ENCODE measurements around the gene SMYD3. TPM values are rescaled to one million over a fixed set of nuclear protein-coding genes. Genes with fewer than 3 reads are reported as not detected.

Gene SMYD3
- total RNA-seq, 6 experiments from 2014 or later, result 6.3 to 10.0 (median 6.6) TPM

DNA sequence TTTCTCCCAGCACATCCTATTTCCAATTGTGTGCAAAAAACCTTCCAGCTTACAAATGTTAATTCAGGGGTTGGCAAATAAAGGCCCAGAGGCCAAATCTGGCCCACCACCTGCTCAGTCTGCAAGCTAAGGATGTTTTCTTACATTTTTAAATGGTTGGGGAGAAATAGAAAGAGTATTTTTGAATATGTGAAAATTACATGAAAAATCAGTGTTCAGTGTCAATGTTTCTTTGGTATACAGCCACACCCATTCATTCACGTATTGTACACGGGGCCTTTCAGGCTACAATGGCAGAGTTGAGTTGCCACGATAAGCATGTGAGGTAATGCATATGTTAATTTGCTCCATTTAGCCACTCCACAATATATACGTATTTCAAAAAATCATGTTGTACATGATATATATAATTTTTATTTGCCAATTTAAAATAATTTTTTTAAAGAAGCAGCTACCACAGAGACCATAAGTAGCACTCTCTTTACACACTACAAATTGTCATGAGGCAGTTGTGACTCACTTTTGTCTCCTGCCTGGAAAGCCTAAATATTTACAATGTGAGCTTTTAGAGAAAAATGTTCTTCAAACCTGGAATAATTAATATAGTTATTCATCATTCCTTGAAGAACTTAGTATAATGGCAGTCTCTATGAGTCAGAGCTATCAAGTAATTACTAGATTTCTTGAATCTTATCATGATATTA is 189.6 kb downstream of the SMYD3 start:
- Histone ChIP-seq H3K27ac (no peak overlapping the region), H3K4me1 (no peaks in the 10 kb centered on the region), H3K4me3 (no peak overlapping the region), H3K36me3 (no peaks in the 10 kb centered on the region), H3K27me3 (no peaks in the 10 kb centered on the region), H3K9me3 (no peaks in the 10 kb centered on the region)
- intact Hi-C loops (cut with DNase I), result no loop called here
- ATAC-seq (no peak), DNase-seq (no peak)
- WGBS (ENCODE audit: insufficient coverage, low coverage, low lambda C conversion rate, missing lambda C conversion rate), result 98% methylated on average over 4 of the region's 4 CpGs
- no peak for TF ChIP-seq POLR2A (IDR thresholded peaks at IDR 0.05)
- TF ChIP-seq, protein P1, sequence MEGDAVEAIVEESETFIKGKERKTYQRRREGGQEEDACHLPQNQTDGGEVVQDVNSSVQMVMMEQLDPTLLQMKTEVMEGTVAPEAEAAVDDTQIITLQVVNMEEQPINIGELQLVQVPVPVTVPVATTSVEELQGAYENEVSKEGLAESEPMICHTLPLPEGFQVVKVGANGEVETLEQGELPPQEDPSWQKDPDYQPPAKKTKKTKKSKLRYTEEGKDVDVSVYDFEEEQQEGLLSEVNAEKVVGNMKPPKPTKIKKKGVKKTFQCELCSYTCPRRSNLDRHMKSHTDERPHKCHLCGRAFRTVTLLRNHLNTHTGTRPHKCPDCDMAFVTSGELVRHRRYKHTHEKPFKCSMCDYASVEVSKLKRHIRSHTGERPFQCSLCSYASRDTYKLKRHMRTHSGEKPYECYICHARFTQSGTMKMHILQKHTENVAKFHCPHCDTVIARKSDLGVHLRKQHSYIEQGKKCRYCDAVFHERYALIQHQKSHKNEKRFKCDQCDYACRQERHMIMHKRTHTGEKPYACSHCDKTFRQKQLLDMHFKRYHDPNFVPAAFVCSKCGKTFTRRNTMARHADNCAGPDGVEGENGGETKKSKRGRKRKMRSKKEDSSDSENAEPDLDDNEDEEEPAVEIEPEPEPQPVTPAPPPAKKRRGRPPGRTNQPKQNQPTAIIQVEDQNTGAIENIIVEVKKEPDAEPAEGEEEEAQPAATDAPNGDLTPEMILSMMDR (IDR thresholded peaks at IDR 0.05), result no peak

GRCh38 chr1:246311461-246311860 is 195.6 kb downstream of the SMYD3 start:
- TF ChIP-seq, protein P1 (IDR thresholded peaks at IDR 0.05), result no peak
- TF ChIP-seq POLR2A (IDR thresholded peaks at IDR 0.05), result no peak
- 97% methylated on average over 13 of the region's 13 CpGs for WGBS (ENCODE audit: insufficient coverage, low coverage, low lambda C conversion rate, missing lambda C conversion rate)
- no peaks in the 10 kb centered on the region for H3K9me3 ChIP-seq
- no peaks in the 10 kb centered on the region for H3K36me3 ChIP-seq
- DNase-seq (no peak), ATAC-seq (no peak)
- no peaks in the 10 kb centered on the region for H3K4me1 ChIP-seq
- intact Hi-C loops (cut with DNase I), result no loop called here
- no peak overlapping the region for H3K27ac ChIP-seq
- H3K4me3 ChIP-seq, result no peak overlapping the region
- no peaks in the 10 kb centered on the region for H3K27me3 ChIP-seq

DNA sequence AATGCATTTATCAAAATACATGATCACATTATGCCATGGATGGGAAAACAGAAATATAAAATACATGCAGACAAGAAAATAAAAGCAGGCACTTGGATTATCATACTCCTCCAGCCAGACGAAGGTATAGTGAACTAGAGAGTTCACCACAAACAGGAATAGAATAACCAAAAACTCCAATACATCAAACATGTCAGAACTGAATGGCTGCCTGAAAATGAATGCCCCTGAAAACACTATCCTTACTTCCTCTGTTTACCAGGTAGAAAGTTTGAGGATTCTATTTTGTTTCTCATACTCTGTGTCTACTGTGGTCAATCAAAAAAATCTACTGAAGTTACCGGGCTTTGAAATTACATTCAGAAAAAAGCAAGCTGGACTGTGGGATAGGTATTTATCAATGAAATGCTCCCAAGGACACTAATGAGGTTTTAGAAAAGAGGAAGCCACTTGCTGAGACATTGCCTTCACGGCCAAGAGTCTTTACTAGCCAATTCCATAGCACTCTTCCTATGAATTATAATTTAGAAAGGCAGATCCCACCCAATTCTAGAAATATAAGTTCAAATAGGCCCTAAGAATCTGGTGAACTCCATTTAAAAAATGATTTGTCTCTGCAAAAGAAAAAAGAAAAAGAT is 197.7 kb downstream of the SMYD3 start:
- ATAC-seq (no peak), DNase-seq (no peak)
- Histone ChIP-seq H3K4me3 (no peak overlapping the region), H3K27ac (no peak overlapping the region), H3K36me3 (no peaks in the 10 kb centered on the region), H3K4me1 (no peaks in the 10 kb centered on the region), H3K9me3 (no peaks in the 10 kb centered on the region), H3K27me3 (no peaks in the 10 kb centered on the region)
- WGBS (ENCODE audit: insufficient coverage, low coverage, low lambda C conversion rate, missing lambda C conversion rate), result 73% methylated on average over 3 of the region's 3 CpGs
- no peak for TF ChIP-seq POLR2A (IDR thresholded peaks at IDR 0.05)
- TF ChIP-seq, protein P1 (IDR thresholded peaks at IDR 0.05), result no peak
- intact Hi-C loops (cut with DNase I), result no loop called here

DNA sequence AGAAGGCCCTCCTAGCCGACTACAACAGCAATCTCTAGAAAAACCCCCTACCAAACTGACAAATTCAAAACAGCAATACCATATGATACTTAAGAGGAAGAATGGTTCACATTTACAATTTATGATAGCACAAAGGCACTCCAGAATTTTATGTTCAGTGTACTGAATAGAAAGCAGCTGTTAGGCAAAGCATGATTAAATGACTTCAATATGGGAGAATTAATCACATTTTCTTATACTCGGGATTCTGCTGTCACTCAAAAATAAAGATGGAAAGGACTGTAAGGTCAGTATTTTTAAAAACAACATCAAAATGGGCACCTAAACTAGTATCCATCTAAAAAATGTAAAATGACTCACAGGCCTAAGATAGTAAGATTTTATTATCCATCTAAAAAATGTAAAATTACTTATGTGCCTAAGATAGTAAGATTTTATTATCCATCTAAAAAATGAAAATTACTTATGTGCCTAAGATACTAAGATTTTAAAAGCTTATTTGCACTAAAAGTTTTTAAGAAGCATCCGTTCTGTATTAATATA is 198.5 kb downstream of the SMYD3 start:
- ATAC-seq (no peak), DNase-seq (no peak)
- intact Hi-C loops (cut with DNase I), result no loop called here
- Histone ChIP-seq H3K27ac (no peak overlapping the region), H3K4me1 (no peaks in the 10 kb centered on the region), H3K36me3 (no peaks in the 10 kb centered on the region), H3K9me3 (no peaks in the 10 kb centered on the region), H3K27me3 (no peaks in the 10 kb centered on the region), H3K4me3 (no peak overlapping the region)
- WGBS (ENCODE audit: insufficient coverage, low coverage, low lambda C conversion rate, missing lambda C conversion rate), result 90% methylated on average over 3 of the region's 3 CpGs
- TF ChIP-seq, protein P1 (IDR thresholded peaks at IDR 0.05), result no peak
- no peak for TF ChIP-seq POLR2A (IDR thresholded peaks at IDR 0.05)
